ENCODE data around the gene DDX59. TPM values are rescaled to one million over a fixed set of nuclear protein-coding genes. Genes with fewer than 3 reads are reported as not detected.

Gene DDX59
- total RNA-seq, 1 experiment from 2014 or later = 16.0 TPM

GRCh38 chr1:200671235-200671786, 1.6 kb upstream of the DDX59 start (continued):
- no peak for TF ChIP-seq ZBTB33 (IDR thresholded peaks at IDR 0.05; ENCODE audit: extremely low read depth, insufficient replicate concordance, low read length)

- ChIA-PET RAD21 (ENCODE audit: low non-redundant PET in 1 of 2, low total read pairs in 2 of 2, uncharacterized antibody in 2 of 2, unreplicated experiment in 2 of 2) (interaction anchor here (0.6 to 1.4 kb wide), 4 partner anchors 48 to 59 kb away, joined by 3 to 8 read pairs (median 4); partner anchors contain the start of gene KIF14 (in 2 of the 2)), POLR2A (interaction anchor here (0.7 to 2.6 kb wide), 21 partner anchors 10 to 443 kb away, joined by 3 to 20 read pairs (median 4); partner anchors contain the start of genes CAMSAP2 and KIF14), CTCF (interaction anchor here (1.7 to 2.2 kb wide), 2 partner anchors 48 to 112 kb away, joined by 5 to 19 read pairs; no protein-coding TSS in a partner anchor)
- Histone ChIP-seq H4K20me1 (ENCODE audit: insufficient read depth) (no peaks in the 10 kb centered on the region), H2AFZ (ENCODE audit: low read depth, low read length, poor library complexity, severe bottlenecking) (no peak overlapping the region), H3K79me2 (ENCODE audit: insufficient read depth, low read length) (peaks cover 7% of the 10 kb centered on the region), H3K4me1 (ENCODE audit: control insufficient read depth in 1 of 2, insufficient read depth in 2 of 2, low read length in 2 of 2) (peaks cover 10 to 23% of the 10 kb centered on the region in 2 experiments), H3K9me3 (ENCODE audit: control insufficient read depth in 1 of 2, insufficient read depth in 1 of 2, low read depth in 1 of 2, low read length in 2 of 2) (no peaks in the 10 kb centered on the region), H3K27me3 (ENCODE audit: insufficient read depth, low read length) (no peaks in the 10 kb centered on the region), H3K27ac (ENCODE audit: low read depth, low read length) (peak overlapping the region; percentile 100), H3K4me3 (replicated peaks in 1 of 2; ENCODE audit: low read depth in 1 of 2, low read length in 2 of 2) (peak overlapping the region; percentile 68 to 79), H3K9ac (ENCODE audit: low read length) (peak overlapping the region; percentile 98), H3K4me2 (ENCODE audit: low read length) (peak overlapping the region; percentile 92), H3K36me3 (ENCODE audit: control insufficient read depth in 1 of 2, insufficient read depth in 2 of 2, low read length in 2 of 2) (no peaks in the 10 kb centered on the region), H3K9me2 (ENCODE audit: insufficient read depth) (no peaks in the 10 kb centered on the region)
- intact Hi-C loops (cut with micrococcal nuclease) = loop anchor here (1.0 kb wide), 1 partner anchor 49 kb away; no protein-coding TSS in a partner anchor
- BruUV-seq (replicated peaks) = TSS peak; percentile 75
- peak; percentile 31 for ATAC-seq
- DNase-seq (ENCODE audit: low read depth, low spot score) = peak; percentile 69
- TF ChIP-seq EZH2 (IDR thresholded peaks at IDR 0.05) = no peak
- no peak for TF ChIP-seq CBX3 (IDR thresholded peaks at IDR 0.05; ENCODE audit: low read depth)
- TF ChIP-seq CEBPB (IDR thresholded peaks at IDR 0.05; ENCODE audit: low read depth) = peak; percentile 6; the same call in 1 of the 2 replicates
- no peak for TF ChIP-seq FOSL1 (IDR thresholded peaks at IDR 0.05; ENCODE audit: low read depth)
- no peak for TF ChIP-seq ZFX (IDR thresholded peaks at IDR 0.05)
- peak; percentile 42 for TF ChIP-seq SIN3A (IDR thresholded peaks at IDR 0.05; ENCODE audit: low read depth)
- no peak for TF ChIP-seq YY1 (IDR thresholded peaks at IDR 0.05; ENCODE audit: extremely low read depth, insufficient replicate concordance, low read depth, low read length)
- TF ChIP-seq SRF (IDR thresholded peaks at IDR 0.05; ENCODE audit: low read depth) = no peak
- TF ChIP-seq ATF3 (IDR thresholded peaks at IDR 0.05) = no peak
- peak; percentile 95 for TF ChIP-seq MAX (IDR thresholded peaks at IDR 0.05)
- TF ChIP-seq, protein P1, sequence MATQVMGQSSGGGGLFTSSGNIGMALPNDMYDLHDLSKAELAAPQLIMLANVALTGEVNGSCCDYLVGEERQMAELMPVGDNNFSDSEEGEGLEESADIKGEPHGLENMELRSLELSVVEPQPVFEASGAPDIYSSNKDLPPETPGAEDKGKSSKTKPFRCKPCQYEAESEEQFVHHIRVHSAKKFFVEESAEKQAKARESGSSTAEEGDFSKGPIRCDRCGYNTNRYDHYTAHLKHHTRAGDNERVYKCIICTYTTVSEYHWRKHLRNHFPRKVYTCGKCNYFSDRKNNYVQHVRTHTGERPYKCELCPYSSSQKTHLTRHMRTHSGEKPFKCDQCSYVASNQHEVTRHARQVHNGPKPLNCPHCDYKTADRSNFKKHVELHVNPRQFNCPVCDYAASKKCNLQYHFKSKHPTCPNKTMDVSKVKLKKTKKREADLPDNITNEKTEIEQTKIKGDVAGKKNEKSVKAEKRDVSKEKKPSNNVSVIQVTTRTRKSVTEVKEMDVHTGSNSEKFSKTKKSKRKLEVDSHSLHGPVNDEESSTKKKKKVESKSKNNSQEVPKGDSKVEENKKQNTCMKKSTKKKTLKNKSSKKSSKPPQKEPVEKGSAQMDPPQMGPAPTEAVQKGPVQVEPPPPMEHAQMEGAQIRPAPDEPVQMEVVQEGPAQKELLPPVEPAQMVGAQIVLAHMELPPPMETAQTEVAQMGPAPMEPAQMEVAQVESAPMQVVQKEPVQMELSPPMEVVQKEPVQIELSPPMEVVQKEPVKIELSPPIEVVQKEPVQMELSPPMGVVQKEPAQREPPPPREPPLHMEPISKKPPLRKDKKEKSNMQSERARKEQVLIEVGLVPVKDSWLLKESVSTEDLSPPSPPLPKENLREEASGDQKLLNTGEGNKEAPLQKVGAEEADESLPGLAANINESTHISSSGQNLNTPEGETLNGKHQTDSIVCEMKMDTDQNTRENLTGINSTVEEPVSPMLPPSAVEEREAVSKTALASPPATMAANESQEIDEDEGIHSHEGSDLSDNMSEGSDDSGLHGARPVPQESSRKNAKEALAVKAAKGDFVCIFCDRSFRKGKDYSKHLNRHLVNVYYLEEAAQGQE (IDR thresholded peaks at IDR 0.05; ENCODE audit: low read depth) = no peak
- no peak for TF ChIP-seq CTCF (IDR thresholded peaks at IDR 0.05 in 2 of 3, conservative IDR thresholded peaks at IDR 0.05 in 1 of 3; ENCODE audit: borderline replicate concordance in 1 of 3, insufficient read depth in 1 of 3, low read depth in 2 of 3, low read length in 2 of 3)
- TF ChIP-seq RAD21 (IDR thresholded peaks at IDR 0.05; ENCODE audit: low read depth) = no peak
Measured at GRCh38 chr1:200670242-200671118, 773 bp upstream of the DDX59 start.
